ENCODE results near the gene GRIA1. TPM values are rescaled to one million over a fixed set of nuclear protein-coding genes. Genes with fewer than 3 reads are reported as not detected.

The GRIA1 gene
- total RNA-seq, 1 experiment from 2014 or later: not detected

GRCh38 chr5:153752890-153753289 lies 262.4 kb downstream of the GRIA1 start:
- CTCF ChIA-PET: no interaction called here
- no peaks in the 10 kb centered on the region for H3K9me3 ChIP-seq (ENCODE audit: control insufficient read depth, insufficient read depth, low read depth, low read length)
- intact Hi-C loops (cut with micrococcal nuclease; ENCODE audit: unreplicated experiment) (no loop called here), in situ Hi-C loops (cut with HindIII; ENCODE audit: low pct_unique_long_range_greater_than_20kb, low sequenced_read_pairs) (no loop called here)
- TF ChIP-seq REST (IDR thresholded peaks at IDR 0.05; ENCODE audit: insufficient read depth in 1 of 2, low read depth in 2 of 2, low read length in 1 of 2): no peak
- no peaks in the 10 kb centered on the region for H3K36me3 ChIP-seq (ENCODE audit: control insufficient read depth, insufficient read depth, low read length)
- ATAC-seq: no peak
- H3K27me3 ChIP-seq (ENCODE audit: control insufficient read depth, insufficient read depth, low read length): no peaks in the 10 kb centered on the region
- BruUV-seq (replicated peaks): no TSS peak
- DNase-seq (ENCODE audit: low read depth, low spot score): no peak
- no peak overlapping the region for H3K4me3 ChIP-seq (ENCODE audit: low read depth in 2 of 2, low read length in 2 of 2)
- POLR2A ChIA-PET: no interaction called here
- H3K4me1 ChIP-seq (ENCODE audit: control insufficient read depth, insufficient read depth, low read length): no peaks in the 10 kb centered on the region
- H3K27ac ChIP-seq (ENCODE audit: low read length): no peak overlapping the region

GRCh38 chr5:153753645-153754432 lies 263.4 kb downstream of the GRIA1 start:
- no peak for ATAC-seq
- no peaks in the 10 kb centered on the region for H3K4me1 ChIP-seq (ENCODE audit: control insufficient read depth, insufficient read depth, low read length)
- no peak for TF ChIP-seq CTCF (IDR thresholded peaks at IDR 0.05)
- TF ChIP-seq REST (IDR thresholded peaks at IDR 0.05; ENCODE audit: insufficient read depth in 1 of 2, low read depth in 2 of 2, low read length in 1 of 2): no peak
- TF ChIP-seq SIN3A (IDR thresholded peaks at IDR 0.05; ENCODE audit: borderline replicate concordance, insufficient read depth, low read depth, low read length): no peak
- no peak for TF ChIP-seq TCF7L2 (IDR thresholded peaks at IDR 0.05; ENCODE audit: low read depth, low read length)
- no peak for TF ChIP-seq POLR2AphosphoS5 (IDR thresholded peaks at IDR 0.05; ENCODE audit: low read depth, low read length)
- POLR2A ChIA-PET: no interaction called here
- no peak overlapping the region for H3K27ac ChIP-seq (ENCODE audit: low read length)
- no peaks in the 10 kb centered on the region for H3K9me3 ChIP-seq (ENCODE audit: control insufficient read depth, insufficient read depth, low read depth, low read length)
- no peak overlapping the region for H3K4me3 ChIP-seq (ENCODE audit: low read depth in 2 of 2, low read length in 2 of 2)
- CTCF ChIA-PET: no interaction called here
- in situ Hi-C loops (cut with HindIII; ENCODE audit: low pct_unique_long_range_greater_than_20kb, low sequenced_read_pairs): no loop called here
- BruUV-seq (replicated peaks): no TSS peak
- intact Hi-C loops (cut with micrococcal nuclease; ENCODE audit: unreplicated experiment): no loop called here
- H3K36me3 ChIP-seq (ENCODE audit: control insufficient read depth, insufficient read depth, low read length): no peaks in the 10 kb centered on the region
- no peaks in the 10 kb centered on the region for H3K27me3 ChIP-seq (ENCODE audit: control insufficient read depth, insufficient read depth, low read length)
- no peak for DNase-seq (ENCODE audit: low read depth, low spot score)
